H1 (cell line): ENCODE measurements around the gene FAF2. TPM values are rescaled to one million over a fixed set of nuclear protein-coding genes. Genes with fewer than 3 reads are reported as not detected.

ENCODE experiments used
- CTCF ChIA-PET: fragments of 300-600 bp; sonication (Branson Sonifier 250); formaldehyde crosslinking; loops from one replicate; lab custom pipeline; 2021; ENCODE audit not compliant: partially characterized antibody; lab: Charles Lee
- POLR2A ChIA-PET: fragments of 300-600 bp; sonication (Branson Sonifier 250); formaldehyde crosslinking; loops from one replicate; lab custom pipeline; 2021; ENCODE audit warnings: inconsistent platforms; ENCODE audit not compliant: partially characterized antibody; lab: Charles Lee
- DNase-seq, 2 experiments: peaks; one replicate each; pipeline versions ENCODE4 v3.0.0 to v3.0.0-alpha.2; 2010 to 2022; ENCODE audit warnings: low spot score in 2 of 2, low read depth in 1 of 2, mixed read lengths in 1 of 2
- FAIRE-seq: peaks from 2 replicates; lab custom pipeline; 2011; peaks lifted over from hg19 to GRCh38; lab: Jason Lieb, UNC
- H2AFZ ChIP-seq: 2 replicates; pipeline ENCODE4 v1.8.1; 2012; ENCODE audit warnings: low read length, inconsistent platforms
- H2AK5ac ChIP-seq: 2 replicates; pipeline ENCODE4 v1.6.1; 2013; ENCODE audit warnings: low read depth, low read length
- H2BK120ac ChIP-seq: replicated peaks from 2 replicates; pipeline ENCODE3; 2013; ENCODE audit warnings: low read depth, low read length, inconsistent platforms
- H2BK12ac ChIP-seq: 2 replicates; pipeline ENCODE4 v1.6.1; 2013; ENCODE audit warnings: low read depth, low read length
- H2BK15ac ChIP-seq: 2 replicates; pipeline ENCODE4 v1.6.1; 2013; ENCODE audit warnings: low read length
- H2BK20ac ChIP-seq: 2 replicates; pipeline ENCODE4 v1.6.1; 2013; ENCODE audit warnings: low read length
- H2BK5ac ChIP-seq: 2 replicates; pipeline ENCODE4 v1.6.1; 2013; ENCODE audit warnings: low read depth, low read length
- H3K14ac ChIP-seq: 2 replicates; pipeline ENCODE4 v1.6.1; 2013; ENCODE audit warnings: inconsistent platforms; ENCODE audit not compliant: insufficient read length
- H3K18ac ChIP-seq: 2 replicates; pipeline ENCODE4 v1.6.1; 2013; ENCODE audit warnings: low read length; ENCODE audit errors: extremely low read depth
- H3K23ac ChIP-seq: 2 replicates; pipeline ENCODE4 v1.6.1; 2013; ENCODE audit warnings: inconsistent platforms; ENCODE audit not compliant: insufficient read length
- H3K23me2 ChIP-seq: 2 replicates; pipeline ENCODE4 v1.6.1; 2013; ENCODE audit warnings: low read depth, low read length
- H3K27ac ChIP-seq: 2 replicates; pipeline ENCODE4 v1.6.1; 2011; ENCODE audit warnings: low read depth, low read length, inconsistent platforms
- H3K27me3 ChIP-seq, 4 experiments: replicated peaks in 1 of 4; 1 replicate in 1 of 4; 2 replicates in 3 of 4; pipeline versions ENCODE4 v1.6.1 to v1.8.1; 2011 to 2013; ENCODE audit warnings: low read length in 3 of 4, mild to moderate bottlenecking in 3 of 4, inconsistent platforms in 2 of 4, mixed read lengths in 2 of 4, moderate library complexity in 1 of 4; ENCODE audit not compliant: control insufficient read depth in 3 of 4, insufficient read depth in 3 of 4; ENCODE audit errors: extremely low read depth in 1 of 4
- H3K36me3 ChIP-seq, 4 experiments: 2 replicates each; pipeline versions ENCODE4 v1.6.1 to v1.8.1; 2011 to 2013; ENCODE audit warnings: mild to moderate bottlenecking in 4 of 4, low read length in 3 of 4, moderate library complexity in 2 of 4, control low read depth in 1 of 4, inconsistent platforms in 1 of 4; ENCODE audit not compliant: insufficient read depth in 4 of 4, control insufficient read depth in 2 of 4
- H3K4ac ChIP-seq: replicated peaks from 2 replicates; pipeline ENCODE3; 2013; ENCODE audit warnings: low read length, low read depth, mixed read lengths, inconsistent platforms; ENCODE audit not compliant: insufficient read length
- H3K4me1 ChIP-seq, 4 experiments: replicated peaks in 1 of 4; 1 replicate in 1 of 4; 2 replicates in 3 of 4; pipeline versions ENCODE4 v1.6.1 to v1.8.1; 2011 to 2013; ENCODE audit warnings: low read length in 3 of 4, inconsistent platforms in 2 of 4, mixed read lengths in 1 of 4; ENCODE audit not compliant: insufficient read depth in 4 of 4, control insufficient read depth in 3 of 4
- H3K4me2 ChIP-seq, 2 experiments: 2 replicates each; pipeline versions ENCODE4 v1.6.1 to v1.8.1; 2011 to 2013; ENCODE audit warnings: low read depth in 2 of 2, low read length in 2 of 2, control low read depth in 1 of 2, inconsistent platforms in 1 of 2, mild to moderate bottlenecking in 1 of 2; ENCODE audit not compliant: insufficient read depth in 1 of 2
- H3K4me3 ChIP-seq, 4 experiments: fragments of 200-600, 300-600 bp in 1 of 4; sonication (generic), shearing (Covaris generic), sonication (Bioruptor Twin) in 1 of 4; 2 replicates each; pipeline versions ENCODE4 v1.5.1 to v1.8.1; 2011 to 2016; ENCODE audit warnings: low read length in 4 of 4, low read depth in 3 of 4, control low read depth in 2 of 4, inconsistent platforms in 2 of 4, mild to moderate bottlenecking in 2 of 4, mixed read lengths in 1 of 4, moderate library complexity in 1 of 4; ENCODE audit not compliant: insufficient read depth in 2 of 4; ENCODE audit errors: extremely low read depth in 1 of 4
- H3K56ac ChIP-seq: replicated peaks from 2 replicates; pipeline ENCODE3; 2013; ENCODE audit warnings: low read depth, mild to moderate bottlenecking, mixed read lengths, low read length, inconsistent platforms; ENCODE audit not compliant: insufficient read length
- H3K79me1 ChIP-seq: 2 replicates; pipeline ENCODE4 v1.6.1; 2013; ENCODE audit warnings: low read depth, low read length, control low read depth
- H3K79me2 ChIP-seq, 2 experiments: 2 replicates each; pipeline versions ENCODE4 v1.6.1 to v1.8.1; 2012 to 2013; ENCODE audit warnings: low read length in 2 of 2, mild to moderate bottlenecking in 2 of 2, inconsistent platforms in 1 of 2; ENCODE audit not compliant: insufficient read depth in 2 of 2, control insufficient read depth in 1 of 2
- H3K9ac ChIP-seq, 4 experiments: replicated peaks in 1 of 4; 1 replicate in 1 of 4; 2 replicates in 3 of 4; pipeline versions ENCODE4 v1.6.1 to v1.8.1; 2011 to 2013; ENCODE audit warnings: low read depth in 3 of 4, low read length in 3 of 4, control low read depth in 2 of 4, mild to moderate bottlenecking in 2 of 4, moderate library complexity in 2 of 4, inconsistent platforms in 1 of 4; ENCODE audit errors: extremely low read depth in 1 of 4
- H3K9me3 ChIP-seq, 2 experiments: 2 replicates each; pipeline versions ENCODE4 v1.6.1 to v1.8.1; 2012 to 2013; ENCODE audit warnings: mild to moderate bottlenecking in 2 of 2, moderate library complexity in 2 of 2, control low read depth in 1 of 2, inconsistent platforms in 1 of 2, low read depth in 1 of 2, low read length in 1 of 2, mixed read lengths in 1 of 2; ENCODE audit not compliant: insufficient read depth in 2 of 2
- H4K20me1 ChIP-seq, 2 experiments: replicated peaks in 1 of 2; 2 replicates each; pipeline versions ENCODE3 to v1.8.1; 2011 to 2013; ENCODE audit warnings: inconsistent platforms in 2 of 2, low read length in 2 of 2, mild to moderate bottlenecking in 1 of 2; ENCODE audit not compliant: insufficient read depth in 2 of 2, control insufficient read depth in 1 of 2
- H4K5ac ChIP-seq: 2 replicates; pipeline ENCODE4 v1.6.1; 2013; ENCODE audit warnings: low read length, low read depth, mixed read lengths, inconsistent platforms; ENCODE audit not compliant: insufficient read length
- H4K8ac ChIP-seq: 2 replicates; pipeline ENCODE4 v1.8.0; 2013; ENCODE audit warnings: mild to moderate bottlenecking, moderate library complexity, low read length, inconsistent platforms; ENCODE audit not compliant: insufficient read depth; ENCODE audit errors: extremely low read depth
- H4K91ac ChIP-seq: replicated peaks from 2 replicates; pipeline ENCODE3; 2013; ENCODE audit warnings: low read length, mixed read lengths, inconsistent platforms; ENCODE audit not compliant: insufficient read length
- BRCA1 ChIP-seq: IDR thresholded peaks from 2 replicates; pipeline ENCODE4 v1.6.1; 2012; ENCODE audit warnings: low read depth, low read length, improper control_type of control experiment
- EGR1 ChIP-seq: IDR thresholded peaks from 2 replicates; pipeline ENCODE4 v1.6.1; 2011; ENCODE audit warnings: low read depth, low read length, borderline replicate concordance
- EP300 ChIP-seq, 2 experiments: IDR thresholded peaks; 1 replicate in 1 of 2; 2 replicates in 1 of 2; pipeline ENCODE4 v1.6.1; 2011 to 2012; ENCODE audit warnings: low read depth in 2 of 2, low read length in 2 of 2, mild to moderate bottlenecking in 2 of 2, borderline replicate concordance in 1 of 2, inconsistent platforms in 1 of 2, moderate library complexity in 1 of 2
- PHF8 ChIP-seq: fragments of 200-600 bp; sonication (generic); conservative IDR thresholded peaks from 2 replicates; pipeline ENCODE4 v1.7.1; 2012; ENCODE audit warnings: low read depth, mild to moderate bottlenecking, inconsistent platforms, low read length, moderate library complexity
- RBBP5 ChIP-seq: IDR thresholded peaks from 2 replicates; pipeline ENCODE4 v1.7.1; 2012; ENCODE audit warnings: low read depth, mild to moderate bottlenecking, inconsistent platforms, low read length, moderate library complexity, borderline replicate concordance
- SIX5 ChIP-seq: IDR thresholded peaks from 2 replicates; pipeline ENCODE4 v1.6.1; 2011; ENCODE audit warnings: mild to moderate bottlenecking, low read depth, low read length
- SP2 ChIP-seq: IDR thresholded peaks from 2 replicates; pipeline ENCODE4 v1.6.1; 2012; ENCODE audit warnings: mild to moderate bottlenecking, low read length, inconsistent platforms
- SP4 ChIP-seq: IDR thresholded peaks from 2 replicates; pipeline ENCODE4 v1.6.1; 2012; ENCODE audit warnings: low read length, inconsistent platforms
- TCF12 ChIP-seq: IDR thresholded peaks from 2 replicates; pipeline ENCODE4 v1.6.1; 2011; ENCODE audit warnings: low read depth, mild to moderate bottlenecking, low read length
- WGBS, 2 experiments: shearing (Covaris generic) in 1 of 2; methylation state at CpG; one replicate each; pipeline versions ENCODE4 v1.1.6 to v1.1.7; 2013 to 2015; ENCODE audit warnings: low lambda C conversion rate in 2 of 2, mixed read lengths in 2 of 2, inconsistent platforms in 1 of 2, low coverage in 1 of 2, missing lambda C conversion rate in 1 of 2; ENCODE audit not compliant: insufficient replicate concordance in 2 of 2, insufficient coverage in 1 of 2, insufficient read length in 1 of 2; ENCODE audit errors: extremely low coverage in 1 of 2, missing lambda C conversion rate in 1 of 2; 5-methylcytosine and 5-hydroxymethylcytosine counted together
- polyA plus RNA-seq, 7 experiments: library from polyadenylated mRNA; depleted of rRNA in 3 of 7; stranded (reverse) in 5 of 7; unstranded in 2 of 7; fragments of >200 nt in 5 of 7; fragments of 200-250 nt in 2 of 7; gene quantifications; 1 replicate in 5 of 7; 2 replicates in 1 of 7; 4 replicates in 1 of 7; pipeline versions ENCODE4 v1.2.1 to v1.2.3, GENCODE V29; 2011 to 2013; ENCODE audit warnings: missing spikeins in 2 of 7, mixed read lengths in 2 of 7
- total RNA-seq: library from RNA; stranded (reverse); fragmentation: NEBNext Ultra II Directional; extraction: Animal tissue kit (Norgen Biotek cat#: 25700); gene quantifications from 2 replicates; pipeline ENCODE4 v1.2.1, GENCODE V29; 2021

The FAF2 gene
- total and polyA plus RNA-seq, 2 of the 8 experiments (the other 6 are each of a cell fraction or from before 2014, with no cell fraction given), result 20.8 to 35.8 TPM

DNA sequence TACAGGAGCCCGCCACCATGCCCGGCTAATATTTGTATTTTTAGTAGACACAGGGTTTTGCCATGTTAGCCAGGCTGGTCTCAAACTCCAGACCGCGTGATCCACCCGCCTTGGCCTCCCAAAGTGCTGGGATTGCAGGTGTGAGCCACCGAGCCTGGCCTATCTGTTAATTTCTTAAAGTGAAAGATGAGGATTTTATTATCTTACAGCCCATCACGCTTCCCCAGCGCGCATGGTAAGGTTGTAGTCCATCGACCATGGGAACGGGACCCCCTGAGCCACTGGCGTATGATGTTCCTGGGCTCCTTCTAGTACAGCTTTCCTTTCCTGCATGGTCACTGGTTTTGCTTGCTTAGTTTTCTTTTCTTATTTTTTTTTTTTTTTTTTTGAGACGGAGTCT, 109.7 kb downstream of the FAF2 start:
- Histone ChIP-seq H3K56ac (no peak overlapping the region), H2AK5ac (no peak overlapping the region), H4K8ac (no peak overlapping the region), H3K4me2 (no peak overlapping the region), H2AFZ (no peak overlapping the region), H3K27ac (no peak overlapping the region), H3K23ac (no peak overlapping the region), H4K91ac (no peak overlapping the region), H3K18ac (no peak overlapping the region), H3K9me3 (no peaks in the 10 kb centered on the region), H2BK5ac (no peak overlapping the region), H3K4me1 (peaks cover 0 to 11% (median 5%) of the 10 kb centered on the region in 4 experiments; a peak in 5 of 7 replicates), H4K5ac (no peak overlapping the region), H3K23me2 (no peaks in the 10 kb centered on the region; the same call in 1 of the 2 replicates), H3K4ac (no peak overlapping the region), H2BK120ac (no peak overlapping the region), H2BK12ac (no peak overlapping the region), H3K27me3 (no peaks in the 10 kb centered on the region), H3K9ac (no peak overlapping the region), H2BK20ac (no peak overlapping the region), H3K14ac (no peak overlapping the region), H3K79me1 (no peaks in the 10 kb centered on the region), H3K79me2 (no peaks in the 10 kb centered on the region), H4K20me1 (no peaks in the 10 kb centered on the region), H2BK15ac (no peak overlapping the region), H3K36me3 (no peaks in the 10 kb centered on the region), H3K4me3 (no peak overlapping the region)
- FAIRE-seq (no peak), DNase-seq (no peak)
- WGBS, 2 experiments, result 96% methylated on average over 12 of the region's 13 CpGs; no CpG with 5 or more reads in 1 of the 2 experiments
- no peak for TF ChIP-seq EGR1
- TF ChIP-seq SIX5, result no peak
- no peak for TF ChIP-seq SP2
- no peak for TF ChIP-seq SP4
- TF ChIP-seq TCF12, result no peak
- TF ChIP-seq EP300 (IDR thresholded peaks at IDR 0.05; ENCODE audit: borderline replicate concordance in 1 of 2, low read depth in 2 of 2, low read length in 2 of 2), result no peak
- TF ChIP-seq BRCA1, result no peak
- TF ChIP-seq PHF8, result no peak
- TF ChIP-seq RBBP5, result no peak
- POLR2A ChIA-PET, result interaction anchor here (0.7 to 1.6 kb wide), 5 partner anchors 14 to 175 kb away, joined by 3 to 5 read pairs (median 4); partner anchors contain the start of gene RNF44
- CTCF ChIA-PET, result interaction anchor here (1.2 to 3.3 kb wide), 3 partner anchors 20 to 49 kb away, joined by 4 to 16 read pairs (median 4); partner anchors contain the start of gene RNF44
